ENCODE data around the gene CACNA1H. TPM values are rescaled to one million over a fixed set of nuclear protein-coding genes. Genes with fewer than 3 reads are reported as not detected.
"Not testable (repeated sequence)": the region's sequence is repeated elsewhere in the genome, so short reads cannot be mapped to it uniquely, and the experiment has no call there.

CACNA1H gene
- total and polyA plus RNA-seq, 11 donors: 1.6 to 14.6 (median 3.2) TPM

- WGBS, 4 donors: 46 to 59% (median 52%) methylated on average over 26 to 45 of the region's 45 CpGs
- Histone ChIP-seq H3K4me1 (peaks cover 0 to 29% (median 8%) of the 10 kb centered on the region in 12 donors), H3K27ac (peak overlapping the region in 7 of 12 donors; percentile 6 to 90 (median 57)), H3K36me3 (no peaks in the 10 kb centered on the region), H3K9me3 (no peaks in the 10 kb centered on the region), H3K27me3 (peaks cover 0 to 21% (median 0%) of the 10 kb centered on the region in 9 donors), H3K4me3 (no peak overlapping the region)
- ATAC-seq (peak in 2 of 4 donors; percentile 10 to 43), DNase-seq (peak in 4 of 5 donors; percentile 63 to 81 (median 69))
- intact Hi-C loops (cut with DNase I): no loop called here
- TF ChIP-seq CTCF (IDR thresholded peaks at IDR 0.05): no peak
- no peak for TF ChIP-seq POLR2A (IDR thresholded peaks at IDR 0.05)
These were observed 30.3 kb downstream of the CACNA1H start for GRCh38 chr16:1182950-1183907.

GRCh38 chr16:1184156-1184868 lies 31.4 kb downstream of the CACNA1H start:
- intact Hi-C loops (cut with DNase I): no loop called here
- Histone ChIP-seq H3K27me3 (peaks cover 0 to 21% (median 0%) of the 10 kb centered on the region in 9 donors), H3K4me1 (peaks cover 0 to 29% (median 8%) of the 10 kb centered on the region in 12 donors), H3K36me3 (no peaks in the 10 kb centered on the region), H3K4me3 (no peak overlapping the region), H3K27ac (peak overlapping the region in 1 of 12 donors; percentile 90), H3K9me3 (no peaks in the 10 kb centered on the region)
- DNase-seq (no peak), ATAC-seq (no peak)
- no peak for TF ChIP-seq POLR2A (IDR thresholded peaks at IDR 0.05)
- no peak for TF ChIP-seq CTCF (IDR thresholded peaks at IDR 0.05)
- 82 to 85% (median 84%) methylated on average over 17 to 26 of the region's 26 CpGs for WGBS, 4 donors

GRCh38 chr16:1184980-1185379 lies 32.1 kb downstream of the CACNA1H start:
- H3K27me3 ChIP-seq: peaks cover 0 to 21% (median 0%) of the 10 kb centered on the region in 9 donors
- DNase-seq: no peak
- intact Hi-C loops (cut with DNase I): no loop called here
- peaks cover 0 to 29% (median 8%) of the 10 kb centered on the region in 12 donors for H3K4me1 ChIP-seq
- 88 to 97% (median 96%) methylated on average over 18 of the region's 18 CpGs for WGBS, 4 donors
- TF ChIP-seq POLR2A (IDR thresholded peaks at IDR 0.05): no peak
- TF ChIP-seq CTCF (IDR thresholded peaks at IDR 0.05): no peak
- peak overlapping the region in 1 of 12 donors; percentile 90 for H3K27ac ChIP-seq
- ATAC-seq: no peak
- no peaks in the 10 kb centered on the region for H3K9me3 ChIP-seq
- H3K4me3 ChIP-seq: no peak overlapping the region
- no peaks in the 10 kb centered on the region for H3K36me3 ChIP-seq

- H3K4me1 ChIP-seq: peaks cover 0 to 27% (median 8%) of the 10 kb centered on the region in 12 donors
- peak overlapping the region in 1 of 12 donors; percentile 90 for H3K27ac ChIP-seq
- H3K27me3 ChIP-seq: peaks cover 0 to 20% (median 0%) of the 10 kb centered on the region in 9 donors
- ATAC-seq; H3K4me3 ChIP-seq; DNase-seq; H3K9me3 ChIP-seq; H3K36me3 ChIP-seq; intact Hi-C loops (cut with DNase I): not testable (repeated sequence)
- WGBS, 4 donors: 89 to 95% (median 91%) methylated on average over 32 to 86 of the region's 86 CpGs
These were observed 32.7 kb downstream of the CACNA1H start for GRCh38 chr16:1185460-1186207.

Data from heart left ventricle (tissue), 16 donors.